Pancreas (tissue), 10 donors: ENCODE results near the gene AGPS. TPM values are rescaled to one million over a fixed set of nuclear protein-coding genes. Genes with fewer than 3 reads are reported as not detected.
"Not testable (repeated sequence)": the region's sequence is repeated elsewhere in the genome, so short reads cannot be mapped to it uniquely, and the experiment has no call there.

Experiments used
- ATAC-seq, 4 donors: fragments of 200-7000 bp; cut with Tn5 transposase; one replicate each; pipeline versions ENCODE4 v1.8.0 to v1.9.1; 2020; ENCODE audit warnings: mild to moderate bottlenecking in 4 of 4, moderate library complexity in 4 of 4
- DNase-seq, 6 donors: peaks; one replicate each; pipeline ENCODE4 v3.0.0-alpha.2; 2020
- FAIRE-seq: peaks from 2 replicates; lab custom pipeline; 2012; peaks lifted over from hg19 to GRCh38; lab: Jason Lieb, UNC
- H3K27ac ChIP-seq, 4 donors: fragments of 200-600 bp; sonication (generic); 1 replicate in 3 of 4; 2 replicates in 1 of 4; pipeline versions ENCODE4 v1.5.0 to v1.8.0; 2020
- H3K27me3 ChIP-seq, 4 donors: fragments of 200-600 bp; one replicate each; pipeline ENCODE4 v1.8.0; 2021
- H3K36me3 ChIP-seq, 3 donors: fragments of 200-600 bp; sonication (generic) in 1 of 3; one replicate each; pipeline versions ENCODE4 v1.5.0 to v1.8.0; 2020 to 2021
- H3K4me1 ChIP-seq, 3 donors: fragments of 200-600 bp; one replicate each; pipeline ENCODE4 v1.8.0; 2021
- H3K4me3 ChIP-seq, 4 donors: fragments of 200-600 bp; sonication (generic) in 2 of 4; one replicate each; pipeline versions ENCODE4 v1.5.0 to v1.8.0; 2020 to 2021
- H3K9me3 ChIP-seq, 4 donors: fragments of 200-600 bp; one replicate each; pipeline ENCODE4 v1.8.0; 2021
- WGBS, 2 donors: extraction: QIAGEN DNeasy Blood & Tissue Kit; methylation state at CpG; one replicate each; pipeline ENCODE4 v1.1.7; 2013; 5-methylcytosine and 5-hydroxymethylcytosine counted together
- intact Hi-C, 3 donors: fragments of 100-400 bp; cut with DNase I; formaldehyde crosslinking; loops; one replicate each; pipeline versions ENCODE4 v1.11.1 to v1.14.2; 2022
- polyA plus RNA-seq, 2 donors: library from polyadenylated mRNA; stranded (reverse); fragments of 200-250 nt; gene quantifications; one replicate each; pipeline ENCODE4 v1.2.3, GENCODE V29; 2013
- total RNA-seq, 6 donors: library from RNA; stranded (reverse); fragmentation: NEBNext Ultra II Directional in 4 of 6; extraction: Animal tissue kit (Norgen Biotek cat#: 25700) in 4 of 6; gene quantifications; one replicate each; pipeline versions ENCODE4 v1.2.1 to v1.2.4, GENCODE V29; 2021 to 2023
- TF ChIP-seq, protein P1 (sequence below), 4 donors: fragments of 200-600 bp; sonication (generic) in 3 of 4; IDR thresholded peaks; one replicate each; pipeline versions ENCODE4 v1.5.0 to v1.8.0; 2021; ENCODE audit warnings: antibody characterized with exemption in 4 of 4
- donor health status: healthy with polysubstance abuse.
- donor health status: DM: no; HTN: no; CAD: no; lungs with moderate emphysema.
- donor health status: DM: no; HTN: no; CAD: no.
- donor health status: control.
- donor health status: control.
- donor health status: Bipolar disorder and iron deficiency.
- donor health status: DM: yes; HTN: yes; CAD: no.
- donor health status: DM: no; HTN: no; CAD: no.
- donor health status: DM: no; HTN: no; CAD: no.
- donor health status: DM: yes; HTN: yes; CAD: no.

AGPS gene
- total and polyA plus RNA-seq, 8 donors = 3.0 to 47.2 (median 23.2) TPM

DNA sequence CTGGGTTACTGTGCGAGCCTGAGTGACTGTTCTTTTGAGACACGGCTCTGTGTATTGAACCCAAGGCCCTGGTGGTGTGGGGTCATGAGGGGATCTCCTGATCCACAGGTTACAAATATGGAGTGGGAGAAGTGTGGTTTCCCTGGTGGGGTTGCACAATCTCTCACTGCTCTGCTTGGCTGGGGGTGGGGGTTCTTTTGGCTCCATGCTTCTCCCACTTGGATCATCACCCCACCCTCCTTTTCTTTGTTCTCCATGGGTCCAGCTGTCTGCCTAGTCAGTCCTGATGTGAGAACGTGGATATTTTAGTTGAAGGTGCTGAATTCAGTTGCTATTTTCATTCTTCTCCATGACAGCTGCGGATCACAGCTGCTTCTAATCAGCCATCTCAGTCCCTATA is 37.8 kb downstream of the AGPS start:
- Histone ChIP-seq H3K4me3 (no peak overlapping the region), H3K36me3 (no peaks in the 10 kb centered on the region), H3K9me3 (no peaks in the 10 kb centered on the region), H3K27ac (no peak overlapping the region), H3K4me1 (peaks cover 0 to 17% (median under 1%) of the 10 kb centered on the region in 3 donors), H3K27me3 (no peaks in the 10 kb centered on the region)
- no peak for ATAC-seq
- FAIRE-seq = no peak
- WGBS, 2 donors = 72 to 74% methylated on average over 4 of the region's 4 CpGs
- TF ChIP-seq, protein P1, sequence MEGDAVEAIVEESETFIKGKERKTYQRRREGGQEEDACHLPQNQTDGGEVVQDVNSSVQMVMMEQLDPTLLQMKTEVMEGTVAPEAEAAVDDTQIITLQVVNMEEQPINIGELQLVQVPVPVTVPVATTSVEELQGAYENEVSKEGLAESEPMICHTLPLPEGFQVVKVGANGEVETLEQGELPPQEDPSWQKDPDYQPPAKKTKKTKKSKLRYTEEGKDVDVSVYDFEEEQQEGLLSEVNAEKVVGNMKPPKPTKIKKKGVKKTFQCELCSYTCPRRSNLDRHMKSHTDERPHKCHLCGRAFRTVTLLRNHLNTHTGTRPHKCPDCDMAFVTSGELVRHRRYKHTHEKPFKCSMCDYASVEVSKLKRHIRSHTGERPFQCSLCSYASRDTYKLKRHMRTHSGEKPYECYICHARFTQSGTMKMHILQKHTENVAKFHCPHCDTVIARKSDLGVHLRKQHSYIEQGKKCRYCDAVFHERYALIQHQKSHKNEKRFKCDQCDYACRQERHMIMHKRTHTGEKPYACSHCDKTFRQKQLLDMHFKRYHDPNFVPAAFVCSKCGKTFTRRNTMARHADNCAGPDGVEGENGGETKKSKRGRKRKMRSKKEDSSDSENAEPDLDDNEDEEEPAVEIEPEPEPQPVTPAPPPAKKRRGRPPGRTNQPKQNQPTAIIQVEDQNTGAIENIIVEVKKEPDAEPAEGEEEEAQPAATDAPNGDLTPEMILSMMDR (IDR thresholded peaks at IDR 0.05) = no peak
- no peak for DNase-seq
- intact Hi-C loops = no loop called here

DNA sequence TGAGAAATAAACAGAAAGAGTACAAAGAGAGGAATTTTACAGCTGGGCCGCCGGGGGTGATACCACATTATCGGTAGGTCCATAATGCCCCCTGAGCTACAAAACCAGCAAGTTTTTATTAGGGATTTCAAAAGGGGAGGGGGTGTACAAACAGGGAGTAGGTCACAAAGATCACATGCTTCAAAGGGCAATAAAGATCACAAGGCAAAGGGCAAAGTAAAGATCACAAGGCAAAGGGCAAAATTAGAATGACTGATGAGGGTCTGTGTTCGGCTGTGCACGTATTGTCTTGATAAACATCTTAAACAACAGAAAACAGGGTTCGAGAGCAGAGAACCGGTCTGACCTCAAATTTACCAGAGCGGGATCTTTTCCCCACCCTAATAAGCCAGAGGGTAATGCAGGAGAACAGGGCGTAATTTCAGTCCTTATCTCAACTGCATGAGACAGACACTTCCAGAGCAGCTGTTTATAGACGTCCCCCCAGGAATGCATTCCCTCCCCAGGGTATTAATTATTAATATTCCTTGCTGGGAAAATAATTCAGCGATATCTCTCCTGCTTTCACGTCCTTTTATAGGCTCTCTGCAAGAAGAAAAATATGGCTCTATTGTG is 38.6 kb downstream of the AGPS start:
- H3K27me3 ChIP-seq, H3K4me3 ChIP-seq, H3K9me3 ChIP-seq, ATAC-seq, H3K36me3 ChIP-seq, FAIRE-seq, H3K27ac ChIP-seq, intact Hi-C loops, DNase-seq: not testable (repeated sequence)
- 96 to 98% methylated on average over 12 of the region's 12 CpGs for WGBS, 2 donors
- H3K4me1 ChIP-seq = peaks cover 0 to 18% (median 4%) of the 10 kb centered on the region in 3 donors

DNA sequence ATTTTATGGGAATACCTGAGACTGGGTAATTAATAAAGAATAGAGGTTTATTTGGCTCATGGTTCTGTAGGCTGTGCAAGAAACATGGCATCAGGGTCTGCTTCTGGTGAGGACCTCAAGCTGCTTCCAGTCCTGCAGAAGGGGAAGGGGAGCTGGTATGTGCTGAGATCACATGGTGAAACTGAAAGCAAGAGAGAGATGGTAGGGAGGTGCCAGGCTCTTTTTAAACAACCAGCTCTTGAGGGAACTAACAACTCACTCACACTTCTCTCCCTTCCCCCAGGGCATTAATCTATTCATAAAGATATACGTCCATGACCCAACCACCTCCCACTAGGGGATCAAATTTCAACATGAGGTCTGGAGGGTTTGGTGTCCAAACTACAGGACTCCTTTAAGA is 40.1 kb downstream of the AGPS start:
- H3K9me3 ChIP-seq = no peaks in the 10 kb centered on the region
- ATAC-seq (no peak), DNase-seq (no peak), FAIRE-seq (no peak)
- H3K4me3 ChIP-seq = no peak overlapping the region
- peaks cover 0 to 18% (median 4%) of the 10 kb centered on the region in 3 donors for H3K4me1 ChIP-seq
- TF ChIP-seq, protein P1 (IDR thresholded peaks at IDR 0.05) = no peak
- 86 to 87% methylated on average over 1 of the region's 1 CpG for WGBS, 2 donors
- no peak overlapping the region for H3K27ac ChIP-seq
- intact Hi-C loops = no loop called here
- no peaks in the 10 kb centered on the region for H3K36me3 ChIP-seq
- H3K27me3 ChIP-seq = no peaks in the 10 kb centered on the region

DNA sequence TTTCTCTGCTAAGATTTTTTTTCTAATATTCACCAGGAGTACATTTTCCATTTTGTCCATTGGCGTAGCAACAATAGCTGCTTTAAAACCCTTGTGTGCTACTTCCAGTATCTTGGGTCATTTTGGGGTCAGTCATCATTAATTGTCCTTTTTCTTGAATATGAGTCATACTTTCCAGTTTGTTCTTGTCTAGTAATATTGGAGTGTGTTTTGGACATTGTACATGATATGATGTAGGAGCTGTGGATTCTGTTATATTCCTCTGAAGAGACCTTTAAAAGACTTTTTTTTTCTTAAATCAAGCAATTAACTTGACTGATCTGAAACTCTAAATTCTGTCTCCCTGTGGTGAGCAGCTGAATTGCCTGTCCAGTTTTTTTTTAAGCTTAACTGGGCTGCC is 40.8 kb downstream of the AGPS start:
- no peak for ATAC-seq
- H3K36me3 ChIP-seq = no peaks in the 10 kb centered on the region
- H3K4me3 ChIP-seq = no peak overlapping the region
- DNase-seq = no peak
- H3K27ac ChIP-seq = no peak overlapping the region
- intact Hi-C loops = no loop called here
- H3K9me3 ChIP-seq = no peaks in the 10 kb centered on the region
- FAIRE-seq = no peak
- peaks cover 0 to 18% (median 4%) of the 10 kb centered on the region in 3 donors for H3K4me1 ChIP-seq
- TF ChIP-seq, protein P1 (IDR thresholded peaks at IDR 0.05) = no peak
- WGBS, 2 donors = 97 to 98% methylated on average over 1 of the region's 1 CpG
- H3K27me3 ChIP-seq = no peaks in the 10 kb centered on the region

DNA sequence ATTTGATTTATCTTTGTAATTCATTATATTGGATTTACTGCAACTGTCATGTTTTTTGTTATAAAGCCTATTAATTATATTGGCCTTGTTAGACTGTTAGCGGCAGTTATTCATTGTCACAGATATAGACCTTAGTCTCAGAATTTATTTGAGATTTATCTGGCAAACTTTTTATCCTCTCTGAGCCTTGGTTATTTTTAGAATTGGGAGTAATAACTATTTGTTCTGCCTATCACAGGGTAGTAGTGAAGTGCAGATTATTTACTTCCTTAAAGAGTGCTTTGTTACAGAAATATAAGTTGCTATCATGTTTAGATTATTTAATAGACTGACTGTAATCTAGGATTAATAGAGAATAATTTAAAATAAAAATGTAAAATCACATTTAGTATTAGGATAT is 41.9 kb downstream of the AGPS start:
- peaks cover 0 to 18% (median 4%) of the 10 kb centered on the region in 3 donors for H3K4me1 ChIP-seq
- H3K36me3 ChIP-seq = no peaks in the 10 kb centered on the region
- no peaks in the 10 kb centered on the region for H3K27me3 ChIP-seq
- H3K9me3 ChIP-seq = no peaks in the 10 kb centered on the region
- intact Hi-C loops = no loop called here
- DNase-seq (no peak), FAIRE-seq (no peak), ATAC-seq (peak; percentile 31 to 78 (median 62))
- no peak overlapping the region for H3K4me3 ChIP-seq
- 36 to 41% methylated on average over 1 of the region's 1 CpG for WGBS, 2 donors
- TF ChIP-seq, protein P1 (IDR thresholded peaks at IDR 0.05) = no peak
- H3K27ac ChIP-seq = peak overlapping the region in 1 of 4 donors; percentile 7
